ENCODE results near the gene AP5Z1. TPM values are rescaled to one million over a fixed set of nuclear protein-coding genes. Genes with fewer than 3 reads are reported as not detected.
"Not testable (repeated sequence)": the region's sequence is repeated elsewhere in the genome, so short reads cannot be mapped to it uniquely, and the experiment has no call there.

AP5Z1 gene
- total RNA-seq, 1 donor from 2014 or later = 17.6 TPM

DNA sequence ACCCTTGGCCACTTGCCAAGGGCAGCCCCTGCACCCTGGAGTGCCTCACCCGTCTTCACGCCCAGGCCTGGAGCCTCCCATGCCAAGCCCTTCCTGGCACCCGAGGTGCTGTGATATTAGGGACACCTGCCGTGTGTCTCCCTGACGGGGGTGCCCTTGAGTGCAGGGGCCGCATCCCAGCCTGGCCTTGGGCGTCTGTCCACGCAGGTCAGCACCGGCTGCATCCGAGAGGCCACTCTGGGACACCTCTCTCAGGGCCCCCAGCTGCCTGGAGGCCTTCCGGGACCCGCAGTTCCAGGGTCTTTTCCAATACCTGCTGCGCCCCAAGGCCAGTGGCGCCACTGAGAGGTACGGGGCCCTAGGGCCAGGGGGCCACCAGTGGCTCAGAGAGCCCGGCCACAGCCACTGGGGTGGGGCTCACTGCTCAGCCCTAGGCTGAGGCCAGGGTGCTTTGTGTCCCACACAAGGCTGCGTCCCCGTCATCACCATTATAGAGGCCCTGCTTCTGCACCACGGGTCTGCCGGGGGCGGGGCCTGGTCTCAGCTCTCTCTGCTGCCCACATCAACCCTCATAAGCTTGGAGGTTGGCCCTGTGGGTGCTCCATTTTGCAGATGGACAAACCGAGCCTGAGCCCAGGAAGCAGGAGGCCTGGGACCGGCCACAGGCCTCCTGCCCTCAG is 12.7 kb downstream of the AP5Z1 start:
- DNase-seq (ENCODE audit: low read depth) = no peak

DNA sequence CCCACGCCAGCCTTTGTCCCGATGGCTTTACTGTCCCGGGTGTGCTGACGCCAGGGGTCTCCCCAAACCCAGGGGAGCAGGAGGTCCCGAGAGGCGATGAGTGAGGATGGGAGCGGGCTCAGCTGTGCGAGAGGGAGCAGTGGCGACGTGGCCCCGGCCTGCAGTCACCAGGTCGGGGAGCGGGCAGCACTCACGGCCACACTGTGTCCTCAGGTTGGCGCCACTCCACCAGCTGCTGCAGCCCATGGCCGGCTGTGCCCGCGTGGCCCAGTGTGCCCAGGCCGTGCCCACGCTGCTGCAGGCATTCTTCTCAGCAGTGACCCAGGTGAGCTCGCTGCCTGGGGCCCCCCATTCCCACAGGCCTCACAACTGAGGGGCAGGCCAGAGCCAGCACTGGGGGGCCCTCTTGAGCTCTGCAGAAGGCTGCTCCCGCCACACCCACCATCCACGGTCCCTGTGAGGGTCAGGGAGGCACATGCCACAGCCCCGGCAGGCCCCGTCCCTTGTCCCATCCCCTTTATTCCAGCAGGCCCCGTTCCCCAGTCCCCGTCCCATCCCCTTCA is 13.3 kb downstream of the AP5Z1 start:
- no peak for DNase-seq (ENCODE audit: low read depth)

DNA sequence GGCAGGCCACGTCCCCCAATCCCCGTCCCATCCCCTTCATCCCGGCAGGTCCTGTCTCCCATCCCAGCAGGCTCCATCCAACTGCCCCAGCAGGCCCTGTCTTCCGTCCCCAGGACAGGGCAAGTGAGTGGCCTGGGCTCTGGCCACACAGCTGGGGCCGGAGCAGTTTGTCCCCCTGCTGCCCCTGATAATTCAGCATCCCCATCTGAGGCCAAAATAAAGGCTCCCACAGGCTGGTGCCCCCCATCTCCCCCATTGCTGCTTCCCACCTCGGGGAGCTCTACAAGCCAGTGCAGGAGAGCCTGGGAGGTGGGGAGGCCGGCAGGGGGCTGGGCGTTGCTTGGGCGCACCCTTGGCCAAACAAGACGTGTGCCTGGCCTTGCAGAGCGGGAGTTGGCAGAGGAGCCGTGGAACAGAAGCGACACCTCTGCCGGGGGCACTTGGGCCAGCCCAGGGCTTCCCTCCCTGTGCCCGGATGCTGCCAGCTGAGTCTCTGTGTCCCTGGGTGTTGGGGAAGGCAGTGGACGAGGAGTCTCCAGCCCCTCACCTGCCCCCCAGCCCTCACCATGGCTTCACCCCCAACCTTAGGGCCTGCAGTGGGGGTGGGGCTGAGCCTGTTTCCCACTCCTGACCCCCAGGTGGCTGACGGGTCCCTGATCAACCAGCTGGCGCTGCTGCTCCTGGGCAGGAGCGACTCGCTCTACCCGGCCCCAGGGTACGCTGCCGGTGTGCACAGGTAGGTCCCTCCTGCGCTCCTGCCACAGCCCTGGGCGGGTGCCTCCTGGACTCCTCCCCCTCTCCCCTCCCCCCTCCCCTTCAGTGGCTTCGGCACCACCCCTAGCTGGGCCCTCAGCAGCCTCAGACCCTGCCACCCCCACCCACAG is 14.0 kb downstream of the AP5Z1 start:
- no peak for DNase-seq (ENCODE audit: low read depth)

DNA sequence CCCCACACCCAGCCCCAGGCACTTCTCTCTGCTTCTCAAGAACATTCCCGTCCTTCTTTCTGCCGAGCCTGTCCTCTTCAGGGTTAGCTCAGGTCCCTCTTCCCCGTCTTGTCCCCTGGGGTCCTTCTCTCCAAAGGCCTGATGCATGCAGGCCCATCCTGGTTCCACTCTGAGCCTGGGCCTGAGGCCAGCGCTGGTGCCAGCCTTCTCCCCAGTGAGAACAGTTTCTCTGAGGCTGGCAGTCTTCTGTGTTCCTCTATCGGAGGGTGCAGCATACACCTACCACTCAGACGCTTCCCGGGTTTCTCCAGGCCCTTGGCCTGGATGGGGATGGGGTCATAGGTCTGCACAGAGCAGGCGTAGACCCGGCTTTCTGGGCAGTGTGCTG is 14.6 kb downstream of the AP5Z1 start:
- no peak for DNase-seq (ENCODE audit: low read depth)

DNA sequence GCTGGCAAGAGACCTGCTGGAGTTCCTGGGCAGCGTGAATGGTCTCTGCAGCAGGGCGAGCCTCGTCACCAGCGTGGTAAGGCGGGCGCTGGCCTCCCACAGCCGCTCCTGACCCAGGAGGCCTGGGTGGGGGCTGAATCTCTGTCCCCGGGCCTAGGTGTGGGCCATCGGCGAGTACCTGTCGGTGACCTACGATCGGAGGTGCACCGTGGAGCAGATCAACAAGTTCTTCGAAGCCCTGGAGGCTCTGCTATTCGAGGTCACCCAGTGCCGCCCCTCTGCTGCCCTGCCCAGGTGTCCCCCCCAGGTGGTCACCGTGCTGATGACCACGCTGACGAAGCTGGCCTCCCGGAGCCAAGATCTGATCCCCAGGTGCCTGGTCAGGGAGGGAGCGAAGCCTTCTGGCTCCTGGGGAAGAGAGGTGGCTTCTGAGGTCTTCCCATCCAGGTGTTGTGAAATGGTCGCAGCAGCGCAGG is 15.1 kb downstream of the AP5Z1 start:
- DNase-seq (ENCODE audit: low read depth) = no peak

DNA sequence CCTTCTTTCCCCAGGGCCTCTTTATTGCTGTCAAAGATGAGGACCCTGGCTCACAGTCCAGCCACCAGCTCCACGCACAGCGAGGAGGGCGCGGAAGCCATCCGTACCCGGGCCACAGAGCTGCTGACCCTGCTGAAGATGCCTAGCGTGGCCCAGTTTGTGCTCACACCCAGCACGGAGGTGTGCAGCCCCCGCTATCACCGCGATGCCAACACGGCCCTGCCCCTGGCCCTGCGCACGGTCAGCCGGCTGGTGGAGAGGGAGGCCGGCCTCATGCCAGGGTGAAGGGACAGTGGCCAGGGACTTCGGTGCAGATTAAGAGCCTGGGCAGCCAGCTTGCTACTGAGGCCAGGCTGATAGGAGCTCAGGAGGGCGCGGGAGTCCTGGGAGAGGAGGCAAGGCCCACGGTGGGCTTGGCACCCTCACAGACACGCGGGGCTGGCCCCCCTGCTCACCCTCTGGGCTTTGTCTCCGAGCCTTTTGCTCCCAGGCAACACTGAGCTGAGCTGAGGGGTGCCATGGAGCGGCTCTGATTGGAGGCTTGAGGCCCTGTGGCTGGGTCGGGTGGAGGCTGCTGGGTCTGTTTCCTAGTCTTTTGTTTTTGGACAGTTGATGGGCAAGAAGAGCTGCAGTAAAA is 15.8 kb downstream of the AP5Z1 start:
- no peak for DNase-seq (ENCODE audit: low read depth)

DNA sequence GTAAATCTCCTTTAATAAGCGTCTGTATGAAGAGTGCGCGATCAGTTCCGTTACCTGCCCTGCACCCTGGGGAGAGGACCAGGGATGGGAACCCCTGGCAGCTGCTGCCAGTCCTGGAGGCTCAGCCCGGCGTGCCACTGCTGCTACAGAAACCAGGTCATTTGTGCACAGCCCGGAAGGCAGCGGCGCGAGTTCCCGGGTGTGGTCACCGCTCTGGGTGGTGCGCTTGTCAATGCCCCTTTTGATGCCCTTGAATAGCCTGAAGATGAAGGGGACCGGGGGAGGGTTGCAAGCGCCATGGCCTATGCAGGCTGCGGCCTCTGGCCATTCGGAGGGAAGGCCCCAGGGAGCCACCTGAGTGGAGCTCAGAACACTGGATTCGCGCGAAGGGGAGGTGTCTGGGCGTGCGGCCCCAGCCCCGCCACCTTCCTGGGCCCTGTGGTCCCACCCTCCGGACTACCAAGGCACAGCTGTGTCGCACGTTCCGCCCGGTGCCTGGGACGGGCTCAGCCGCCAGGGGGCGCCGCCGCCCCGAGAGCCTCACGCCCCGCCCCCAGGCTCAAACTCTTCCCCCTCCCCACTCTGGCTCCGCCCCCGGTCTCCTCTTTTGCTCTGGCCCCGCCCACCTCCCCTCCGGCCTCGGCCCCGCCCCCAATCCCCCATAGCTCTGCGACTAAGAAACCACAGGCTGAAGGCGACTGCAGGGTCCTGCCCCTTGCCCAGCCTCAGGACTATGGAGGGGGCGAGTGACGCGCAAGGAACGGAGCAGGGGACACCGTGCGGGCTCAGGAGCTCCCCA is 16.5 kb downstream of the AP5Z1 start:
- no peak for DNase-seq (ENCODE audit: low read depth)

DNA sequence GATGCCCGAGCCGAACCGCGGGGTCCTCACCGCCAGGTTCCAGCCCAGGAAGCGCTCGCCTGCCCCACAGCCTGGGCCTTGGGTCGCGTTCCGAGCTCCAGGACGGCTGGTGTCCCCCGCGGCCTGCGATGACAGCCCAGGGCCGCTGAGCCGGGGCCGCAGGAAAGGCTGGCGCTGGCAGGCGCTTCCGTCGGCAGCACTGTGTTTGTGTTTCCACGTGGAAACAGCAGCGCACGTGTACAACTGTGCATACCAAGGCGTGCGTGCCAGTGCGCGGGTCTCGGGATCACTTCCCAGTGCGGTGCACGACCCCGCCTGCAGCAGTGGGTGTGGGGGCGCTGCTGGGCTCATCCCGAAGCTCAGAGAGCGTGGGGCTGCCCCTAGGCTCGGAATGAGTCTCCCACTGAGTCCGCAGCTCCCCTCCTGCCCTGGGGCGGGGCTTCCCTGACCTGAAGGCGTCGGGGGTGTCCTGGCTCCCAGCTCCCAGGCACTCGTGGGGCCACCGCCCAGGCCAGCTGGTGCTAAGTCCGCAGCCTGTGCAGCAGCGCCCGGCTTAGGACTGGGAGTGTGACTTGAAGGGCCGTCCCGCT is 17.2 kb downstream of the AP5Z1 start:
- no peak for DNase-seq (ENCODE audit: low read depth)

DNA sequence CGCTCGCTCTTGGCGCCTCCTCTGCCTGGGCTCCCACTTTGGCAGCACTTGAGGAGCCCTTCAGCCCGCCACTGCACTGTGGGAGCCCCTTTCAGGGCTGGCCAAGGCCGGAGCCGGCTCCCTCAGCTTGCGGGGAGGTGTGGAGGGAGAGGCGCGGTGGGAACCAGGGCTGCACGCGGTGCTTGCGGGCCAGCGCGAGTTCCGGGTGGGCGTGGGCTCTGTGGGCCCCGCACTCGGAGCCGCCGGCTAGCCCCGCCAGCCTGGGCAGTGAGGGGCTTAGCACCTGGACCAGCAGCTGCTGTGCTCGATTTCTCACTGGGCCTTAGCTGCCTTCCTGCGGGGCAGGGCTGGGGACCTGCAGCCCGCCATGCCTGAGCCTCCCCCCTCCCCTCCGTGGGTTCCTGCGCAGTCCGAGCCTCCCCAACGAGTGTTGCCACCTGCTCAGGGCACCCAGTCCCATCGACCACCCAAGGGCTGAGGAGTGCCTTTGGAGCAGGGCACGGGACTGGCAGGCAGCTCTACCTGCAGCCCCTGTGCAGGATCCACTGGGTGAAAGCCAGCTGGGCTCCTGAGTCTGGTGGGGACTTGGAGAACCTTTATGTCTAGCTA is 18.1 kb downstream of the AP5Z1 start:
- DNase-seq (ENCODE audit: low read depth) = not testable (repeated sequence)

DNA sequence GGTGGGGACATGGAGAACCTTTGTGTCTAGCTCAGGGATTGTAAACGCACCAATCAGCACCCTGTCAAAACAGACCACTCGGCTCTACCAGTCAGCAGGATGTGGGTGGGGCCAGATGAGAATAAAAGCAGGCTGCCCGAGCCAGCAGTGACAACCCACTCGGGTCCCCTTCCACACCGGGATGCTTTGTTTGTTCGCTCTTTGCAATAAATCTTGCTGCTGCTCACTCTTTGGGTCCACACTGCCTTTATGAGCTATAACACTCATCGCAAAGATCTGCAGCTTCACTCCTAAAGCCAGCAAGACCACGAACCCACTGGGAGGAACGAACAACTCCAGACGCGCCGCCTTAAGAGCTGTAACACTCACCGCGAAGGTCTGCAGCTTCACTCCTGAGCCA is 18.7 kb downstream of the AP5Z1 start:
- DNase-seq (ENCODE audit: low read depth) = not testable (repeated sequence)

DNA sequence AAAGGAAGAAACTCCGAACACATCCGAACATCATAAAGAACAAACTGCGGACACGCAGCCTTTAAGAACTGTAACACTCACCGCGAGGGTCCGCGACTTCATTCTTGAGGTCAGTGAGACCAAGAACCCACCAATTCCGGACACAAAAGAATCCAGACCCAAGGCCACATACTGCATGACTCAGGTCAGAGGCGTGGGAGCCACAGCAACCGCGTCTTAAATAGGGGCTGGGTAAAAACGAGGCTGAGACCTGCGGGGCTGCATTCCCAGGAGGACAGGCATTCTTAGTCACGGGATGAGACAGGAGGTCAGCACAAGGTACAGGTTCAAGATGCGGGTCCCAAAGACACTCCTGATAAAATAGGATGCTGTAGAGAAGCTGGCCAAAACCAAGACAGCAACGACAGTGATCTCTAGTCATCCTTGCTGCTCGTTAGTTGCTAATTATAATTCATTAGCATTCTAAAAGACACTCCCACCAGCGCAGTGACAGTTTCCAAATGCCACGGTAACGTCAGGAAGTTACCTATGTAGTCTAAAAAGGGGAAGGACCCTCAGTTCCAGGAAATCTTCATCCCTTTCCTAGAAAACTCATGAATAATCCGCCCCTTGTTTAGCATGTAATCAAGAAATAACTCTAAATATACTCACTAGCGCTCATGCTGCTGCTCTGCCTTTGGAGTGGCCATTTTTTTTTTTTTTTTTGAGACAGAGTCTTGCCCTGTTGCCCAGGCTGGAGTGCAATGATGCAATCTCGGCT is 19.3 kb downstream of the AP5Z1 start:
- DNase-seq (ENCODE audit: low read depth) = no peak

DNA sequence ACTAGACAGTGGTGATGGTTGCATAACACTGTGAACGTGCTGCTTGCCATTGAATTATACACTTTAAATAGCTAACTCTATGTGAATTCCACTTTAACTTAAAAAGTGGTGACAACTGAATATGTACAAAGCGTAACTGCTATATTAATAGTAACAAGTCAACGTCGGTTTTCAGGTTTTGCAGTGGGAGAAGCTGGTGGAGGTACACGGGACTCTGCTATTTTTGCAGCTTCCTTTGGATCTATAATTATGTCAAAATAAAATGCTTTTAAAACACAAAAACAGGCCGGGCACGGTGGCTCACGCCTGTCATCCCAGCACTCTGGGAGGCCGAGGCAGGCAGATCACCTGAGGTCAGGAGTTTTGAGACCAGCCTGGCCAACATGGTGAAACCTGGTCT is 21.0 kb downstream of the AP5Z1 start:
- DNase-seq (ENCODE audit: low read depth) = no peak

DNA sequence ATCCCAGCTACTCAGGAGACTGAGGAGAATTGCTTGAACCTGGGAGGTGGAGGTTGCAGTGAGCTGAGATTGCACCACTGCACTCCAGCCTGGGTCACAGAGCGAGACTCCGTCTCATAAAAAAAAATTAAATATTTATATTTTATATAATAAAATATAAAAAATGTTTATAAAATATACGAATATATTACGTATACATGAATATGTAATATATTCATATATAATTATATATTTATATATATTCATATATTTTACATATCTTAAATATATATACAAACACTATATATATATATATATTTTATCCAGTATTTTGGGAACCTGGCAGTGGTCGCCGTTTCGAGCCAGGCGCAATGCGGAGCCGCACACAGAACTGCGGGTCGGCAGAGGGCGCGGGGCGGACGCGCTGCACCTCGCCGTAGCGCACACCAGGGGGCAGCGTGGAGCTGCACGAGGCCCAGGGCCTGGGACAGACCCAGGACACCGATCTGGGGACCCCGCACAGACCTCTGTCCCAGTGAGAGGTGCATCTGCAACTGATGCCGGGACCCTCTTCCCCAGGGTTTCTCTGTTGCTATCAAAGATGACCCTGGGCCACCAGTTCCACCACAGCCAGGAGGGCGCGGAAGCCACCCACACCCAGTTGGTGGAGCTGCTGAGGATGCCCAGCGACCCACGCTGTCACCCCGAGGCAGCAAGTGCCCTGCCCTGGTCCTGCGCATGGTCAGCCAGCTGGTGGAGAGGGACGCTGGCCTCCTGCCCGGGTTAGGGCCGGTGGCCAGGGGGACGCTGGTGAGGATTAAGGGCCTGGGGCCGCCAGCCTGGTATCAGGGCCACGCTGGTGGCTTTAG is 22.7 kb downstream of the AP5Z1 start:
- no peak for DNase-seq (ENCODE audit: low read depth)

DNA sequence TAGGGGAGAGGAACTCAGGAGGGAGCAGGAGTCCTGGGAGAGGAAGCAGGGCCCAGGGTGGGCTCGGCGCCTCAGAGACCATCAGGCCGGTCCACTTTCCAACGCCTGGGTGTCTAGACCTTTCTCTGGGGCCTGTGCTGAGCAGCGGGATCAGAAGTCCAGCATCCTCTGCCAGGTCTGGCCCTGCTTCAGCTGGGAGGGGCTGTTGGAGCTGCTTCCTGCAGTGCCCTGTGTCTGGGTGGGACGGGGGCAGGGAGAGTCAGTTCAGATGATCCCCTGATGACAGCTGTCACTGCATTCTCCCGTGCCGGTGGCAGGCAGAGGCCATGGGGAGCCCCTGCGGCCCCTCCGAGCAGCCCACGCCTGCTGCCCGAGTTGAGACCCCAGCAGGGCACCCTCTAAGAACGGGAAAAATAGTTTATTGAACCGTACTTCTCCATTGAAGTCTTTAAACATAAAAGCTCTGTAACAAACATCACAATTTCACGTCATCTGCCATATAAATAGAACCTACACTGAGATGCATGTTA is 23.3 kb downstream of the AP5Z1 start:
- DNase-seq (ENCODE audit: low read depth) = no peak

DNA sequence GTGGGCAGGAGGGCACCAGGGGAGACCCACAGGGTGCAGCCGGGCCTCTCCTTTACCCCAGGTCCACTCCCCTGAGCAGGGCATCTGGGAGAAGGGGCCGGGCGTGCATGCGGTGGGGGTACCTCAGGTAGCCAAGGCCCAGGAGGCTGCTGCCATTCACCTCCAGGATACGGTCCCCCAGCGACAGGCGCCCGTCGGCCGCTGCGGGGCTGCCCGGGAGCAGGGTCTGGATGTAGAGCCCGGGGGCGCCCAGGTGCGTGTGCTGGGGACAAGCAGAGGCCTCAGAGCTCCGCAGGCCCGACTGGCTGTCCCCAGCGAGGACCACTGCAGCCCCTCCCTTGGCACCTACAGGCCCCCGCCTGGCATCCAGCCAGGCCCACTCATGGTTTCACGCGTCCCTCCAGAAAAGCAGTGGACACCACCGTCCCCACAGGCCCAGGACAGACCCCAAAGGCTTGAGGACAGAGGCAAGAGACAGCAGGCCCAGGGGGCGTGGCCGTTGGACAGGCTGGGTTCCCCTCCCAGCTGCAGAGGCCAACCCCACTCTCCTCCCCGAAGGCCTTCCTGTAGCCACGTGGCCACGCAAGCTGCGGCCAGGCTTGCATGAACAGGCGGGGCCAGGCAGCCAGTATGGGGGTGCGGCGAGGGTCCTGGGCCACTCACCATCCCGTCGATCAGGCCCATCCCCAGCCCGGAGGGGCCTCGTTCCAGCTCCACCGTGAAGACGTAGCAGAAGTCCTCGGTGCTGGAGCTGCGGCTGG is 24.3 kb downstream of the AP5Z1 start:
- DNase-seq (ENCODE audit: low read depth) = no peak

DNA sequence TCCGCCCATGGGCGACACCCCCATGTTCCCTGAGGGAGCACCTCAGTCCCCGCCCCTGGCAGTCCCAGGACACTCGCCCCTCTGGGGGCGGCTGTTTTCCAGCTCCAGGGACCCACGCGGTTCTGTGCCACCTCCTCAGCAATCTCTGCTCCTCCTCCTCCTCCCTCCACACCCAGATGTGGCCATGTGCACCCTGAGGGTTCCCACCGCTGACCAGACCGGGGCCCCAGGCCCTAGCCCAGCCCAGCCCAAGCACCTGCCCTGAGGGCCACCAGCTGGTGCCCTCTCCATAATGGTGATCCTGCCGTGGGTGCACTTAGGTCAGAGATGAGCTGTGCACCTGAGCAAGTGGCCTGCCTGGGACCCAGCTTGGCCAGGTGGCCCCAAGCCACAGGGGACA is 25.1 kb downstream of the AP5Z1 start:
- no peak for DNase-seq (ENCODE audit: low read depth)

DNA sequence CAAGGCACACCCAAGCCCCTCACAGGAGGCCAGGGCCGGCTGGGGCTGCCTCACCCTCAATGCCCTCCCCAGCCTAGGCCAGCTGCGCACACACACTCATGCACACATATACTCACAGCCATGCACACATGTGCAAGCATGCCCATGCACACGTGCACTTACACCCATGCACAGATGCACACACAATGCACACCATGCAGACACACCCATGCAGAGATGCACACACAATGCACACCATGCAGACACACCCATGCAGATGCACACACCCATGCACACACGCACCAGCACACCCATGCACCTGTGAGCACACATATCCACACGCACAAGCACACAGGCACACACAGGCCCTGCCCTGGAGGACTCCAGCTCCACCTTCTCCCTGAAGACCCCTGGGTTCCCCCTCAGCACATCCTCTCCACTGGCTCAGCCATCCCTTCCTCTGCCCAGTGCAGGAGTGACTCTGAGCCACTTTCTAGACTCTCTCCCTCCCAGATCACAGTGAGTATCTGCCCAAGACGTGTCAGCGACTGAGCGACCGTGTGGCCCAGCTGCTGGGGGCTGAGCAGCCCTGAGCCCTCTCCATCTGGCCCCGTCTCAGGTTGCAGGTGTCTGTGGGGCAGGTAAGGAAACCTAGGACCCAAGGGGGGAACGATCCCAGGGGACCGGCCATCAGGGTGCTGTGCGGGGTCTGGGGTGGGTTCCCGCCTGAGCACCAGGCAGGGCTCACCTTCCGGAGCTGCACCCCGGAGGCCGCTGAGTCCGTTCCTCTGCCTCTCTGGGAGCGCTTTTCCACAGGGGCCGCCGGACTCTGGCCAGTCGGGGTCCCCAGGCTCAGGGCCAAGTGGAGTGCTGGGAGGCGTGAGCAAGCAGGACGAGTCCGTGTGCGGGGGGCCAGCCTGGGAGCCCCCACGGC is 25.8 kb downstream of the AP5Z1 start:
- no peak for DNase-seq (ENCODE audit: low read depth)
